Fibroblast of lung (primary cell): ENCODE data around the gene METTL26. TPM values are rescaled to one million over a fixed set of nuclear protein-coding genes. Genes with fewer than 3 reads are reported as not detected.
A peak's percentile ranks its signal among the peaks of the same experiment; 100 is the strongest.

Source experiments
- DNase-seq, 2 donors: peaks; one replicate each; pipeline versions ENCODE4 v3.0.0 to v3.0.0-alpha.2; 2010; ENCODE audit warnings: low read depth in 2 of 2
- H2AFZ ChIP-seq: 2 replicates; pipeline ENCODE4 v1.5.1; 2012; ENCODE audit warnings: low read length, control low read depth, inconsistent platforms
- H3K27ac ChIP-seq: 2 replicates; pipeline ENCODE4 v1.5.1; 2011; ENCODE audit warnings: low read length, control low read depth; ENCODE audit not compliant: insufficient read depth
- H3K27me3 ChIP-seq: 2 replicates; pipeline ENCODE4 v1.5.1; 2011; ENCODE audit warnings: mild to moderate bottlenecking, low read length; ENCODE audit not compliant: control insufficient read depth, insufficient read depth
- H3K36me3 ChIP-seq: 2 replicates; pipeline ENCODE4 v1.5.1; 2011; ENCODE audit warnings: low read length; ENCODE audit not compliant: control insufficient read depth, insufficient read depth
- H3K4me1 ChIP-seq: 2 replicates; pipeline ENCODE4 v1.5.1; 2011; ENCODE audit warnings: low read length; ENCODE audit not compliant: control insufficient read depth, insufficient read depth; ENCODE audit errors: extremely low read depth
- H3K4me2 ChIP-seq: 2 replicates; pipeline ENCODE4 v1.5.1; 2011; ENCODE audit warnings: low read length, control low read depth; ENCODE audit not compliant: insufficient read depth; ENCODE audit errors: extremely low read depth
- H3K4me3 ChIP-seq, 4 experiments: fragments of 200-600 bp in 1 of 4; sonication (generic) in 1 of 4; replicated peaks in 1 of 4; 2 replicates each; pipeline ENCODE4 v1.5.1; 2011 to 2016; ENCODE audit warnings: low read length in 4 of 4, low read depth in 3 of 4, mild to moderate bottlenecking in 3 of 4, control low read depth in 2 of 4, inconsistent platforms in 1 of 4, mixed read lengths in 1 of 4; ENCODE audit not compliant: insufficient read depth in 1 of 4; ENCODE audit errors: control extremely low read depth in 1 of 4
- H3K79me2 ChIP-seq: 2 replicates; pipeline ENCODE4 v1.5.1; 2012; ENCODE audit warnings: mild to moderate bottlenecking, low read length, inconsistent platforms; ENCODE audit not compliant: control insufficient read depth, insufficient read depth
- H3K9ac ChIP-seq: 2 replicates; pipeline ENCODE4 v1.5.1; 2011; ENCODE audit warnings: mild to moderate bottlenecking, low read length, control low read depth; ENCODE audit not compliant: insufficient read depth
- H3K9me3 ChIP-seq: 2 replicates; pipeline ENCODE4 v1.5.1; 2012; ENCODE audit warnings: low read depth, low read length; ENCODE audit not compliant: control insufficient read depth, insufficient read depth
- H4K20me1 ChIP-seq: 2 replicates; pipeline ENCODE4 v1.5.1; 2011; ENCODE audit warnings: low read length; ENCODE audit not compliant: control insufficient read depth, insufficient read depth; ENCODE audit errors: extremely low read depth
- CTCF ChIP-seq, 2 donors: IDR thresholded peaks in 1 of 2; conservative IDR thresholded peaks in 1 of 2; 1 replicate in 1 of 2; 2 replicates in 1 of 2; pipeline ENCODE4 v1.5.1; 2011 to 2012; ENCODE audit warnings: low read length in 2 of 2, control low read depth in 1 of 2, inconsistent platforms in 1 of 2, low read depth in 1 of 2, mild to moderate bottlenecking in 1 of 2
- EZH2 ChIP-seq: IDR thresholded peaks from 2 replicates; pipeline ENCODE4 v1.5.1; 2012; ENCODE audit warnings: low read length, control low read depth, mild to moderate bottlenecking; ENCODE audit errors: missing control alignments
- polyA plus RNA-seq, 2 donors: library from polyadenylated mRNA; depleted of rRNA in 1 of 2; stranded (reverse) in 1 of 2; unstranded in 1 of 2; fragments of >200 nt; gene quantifications; 2 replicates each; pipeline ENCODE4 v1.2.1, GENCODE V29; 2011 to 2012; ENCODE audit warnings: missing spikeins in 1 of 2
- total RNA-seq: library from RNA; depleted of rRNA; stranded (reverse); fragments of >200 nt; gene quantifications from 2 replicates; pipeline ENCODE4 v1.2.1, GENCODE V29; 2014

METTL26 gene
- total and polyA plus RNA-seq, 2 donors (not counting 1 experiment from before 2014, with no cell fraction given), result 39.2 to 71.7 TPM

GRCh38 chr16:638034-638543, 2.0 kb upstream of the METTL26 start:
- Histone ChIP-seq H2AFZ (no peak overlapping the region), H3K36me3 (peaks cover 6% of the 10 kb centered on the region), H4K20me1 (no peaks in the 10 kb centered on the region), H3K4me2 (no peak overlapping the region), H3K4me1 (peaks cover 4% of the 10 kb centered on the region), H3K4me3 (no peak overlapping the region), H3K79me2 (peaks cover 4% of the 10 kb centered on the region), H3K9me3 (no peaks in the 10 kb centered on the region), H3K27me3 (no peaks in the 10 kb centered on the region), H3K9ac (no peak overlapping the region), H3K27ac (no peak overlapping the region)
- DNase-seq, result no peak
- TF ChIP-seq EZH2 (no peak), CTCF (conservative IDR thresholded peaks at IDR 0.05 in 1 of 2, IDR thresholded peaks at IDR 0.05 in 1 of 2; ENCODE audit: low read depth in 1 of 2, low read length in 2 of 2) (no peak)

GRCh38 chr16:637081-638018, 1.2 kb upstream of the METTL26 start:
- H3K4me2 ChIP-seq, result peak overlapping the region; percentile 66
- H3K36me3 ChIP-seq, result peaks cover 11% of the 10 kb centered on the region
- no peaks in the 10 kb centered on the region for H4K20me1 ChIP-seq
- peak overlapping the region; percentile 72 to 85 (median 82) for H3K4me3 ChIP-seq
- H3K27me3 ChIP-seq, result no peaks in the 10 kb centered on the region
- TF ChIP-seq EZH2, result no peak
- TF ChIP-seq CTCF (conservative IDR thresholded peaks at IDR 0.05 in 1 of 2, IDR thresholded peaks at IDR 0.05 in 1 of 2; ENCODE audit: low read depth in 1 of 2, low read length in 2 of 2), result no peak
- H3K9ac ChIP-seq, result peak overlapping the region; percentile 88
- peak overlapping the region; percentile 77 for H3K27ac ChIP-seq
- no peaks in the 10 kb centered on the region for H3K9me3 ChIP-seq
- H3K4me1 ChIP-seq, result no peaks in the 10 kb centered on the region
- H2AFZ ChIP-seq, result no peak overlapping the region
- DNase-seq, result peak; percentile 78 to 91
- peaks cover 4% of the 10 kb centered on the region for H3K79me2 ChIP-seq

- Histone ChIP-seq H3K9ac (peak overlapping the region; percentile 69), H3K4me2 (peak overlapping the region; percentile 67), H3K9me3 (no peaks in the 10 kb centered on the region), H3K36me3 (peaks cover 11% of the 10 kb centered on the region), H3K79me2 (peaks cover 4% of the 10 kb centered on the region), H3K4me1 (no peaks in the 10 kb centered on the region), H3K27ac (peak overlapping the region; percentile 77), H3K27me3 (no peaks in the 10 kb centered on the region), H4K20me1 (no peaks in the 10 kb centered on the region), H2AFZ (peak overlapping the region; percentile 86), H3K4me3 (peak overlapping the region; percentile 68 to 85 (median 82))
- TF ChIP-seq EZH2 (no peak), CTCF (conservative IDR thresholded peaks at IDR 0.05 in 1 of 2, IDR thresholded peaks at IDR 0.05 in 1 of 2; ENCODE audit: low read depth in 1 of 2, low read length in 2 of 2) (no peak)
- DNase-seq, result no peak
Observed at GRCh38 chr16:635573-636205, 416 bp downstream of the METTL26 start.
